ENCODE measurements around the gene VTI1A.
"Not testable (repeated sequence)": the region's sequence is repeated elsewhere in the genome, so short reads cannot be mapped to it uniquely, and the experiment has no call there.

VTI1A gene

GRCh38 chr10:112509558-112510291 is 62.7 kb downstream of the VTI1A start:
- DNase-seq, result no peak

DNA sequence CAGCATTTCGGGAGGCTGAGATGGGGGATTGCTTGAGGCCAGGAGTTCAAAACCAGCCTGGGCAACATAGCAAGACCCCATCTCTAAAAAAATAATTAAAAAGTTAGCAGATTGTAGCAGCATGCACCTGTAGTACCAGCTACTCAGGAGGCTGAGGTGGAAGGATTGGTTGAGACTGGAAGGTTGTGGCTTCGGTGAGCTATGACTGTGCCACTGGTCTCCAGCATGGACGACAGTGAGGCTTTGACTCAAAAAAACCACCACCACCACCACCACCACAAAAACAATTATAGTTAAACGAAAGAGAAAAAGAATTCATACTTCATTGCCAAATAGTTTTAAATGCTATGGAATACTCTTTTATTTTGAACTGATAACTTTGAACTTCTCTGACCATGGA is 63.4 kb downstream of the VTI1A start:
- no peak for DNase-seq

DNA sequence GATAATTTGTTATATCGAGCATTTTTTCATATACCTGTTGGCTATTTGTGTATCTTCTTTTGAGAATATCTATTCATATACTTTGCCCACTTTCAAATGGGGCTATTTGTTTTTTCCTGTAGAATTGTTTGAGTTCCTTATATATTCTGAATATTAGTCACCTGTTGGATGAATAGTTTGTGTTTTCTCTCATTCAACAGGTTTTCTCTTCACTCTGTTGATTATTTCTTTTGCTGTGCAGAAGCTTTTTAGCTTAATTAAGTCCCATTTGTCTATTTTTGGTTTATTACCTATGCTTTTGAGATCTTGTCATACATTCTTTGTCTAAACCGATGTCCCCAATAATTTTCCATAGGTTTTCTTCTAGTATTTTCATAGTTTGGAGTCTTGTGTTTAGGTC is 65.3 kb downstream of the VTI1A start:
- DNase-seq, result no peak

DNA sequence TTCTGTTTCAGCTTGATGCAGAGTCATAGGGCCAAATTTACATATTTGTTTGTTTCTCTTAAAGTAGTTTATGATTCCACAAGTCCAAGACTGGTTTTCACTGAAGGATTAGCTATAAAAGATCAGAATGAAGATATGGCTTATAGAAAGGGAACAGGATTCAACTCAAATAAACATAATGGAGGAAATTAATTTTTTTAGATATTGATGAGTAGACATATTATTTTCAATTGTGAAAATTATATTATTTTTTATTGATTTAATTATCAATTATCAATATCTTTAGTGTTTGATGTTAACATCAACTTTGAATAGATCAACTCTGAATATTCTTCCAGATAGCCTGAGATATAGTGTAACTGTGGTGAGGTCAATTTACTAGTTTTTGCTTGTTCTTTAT is 68.1 kb downstream of the VTI1A start:
- DNase-seq, result no peak

DNA sequence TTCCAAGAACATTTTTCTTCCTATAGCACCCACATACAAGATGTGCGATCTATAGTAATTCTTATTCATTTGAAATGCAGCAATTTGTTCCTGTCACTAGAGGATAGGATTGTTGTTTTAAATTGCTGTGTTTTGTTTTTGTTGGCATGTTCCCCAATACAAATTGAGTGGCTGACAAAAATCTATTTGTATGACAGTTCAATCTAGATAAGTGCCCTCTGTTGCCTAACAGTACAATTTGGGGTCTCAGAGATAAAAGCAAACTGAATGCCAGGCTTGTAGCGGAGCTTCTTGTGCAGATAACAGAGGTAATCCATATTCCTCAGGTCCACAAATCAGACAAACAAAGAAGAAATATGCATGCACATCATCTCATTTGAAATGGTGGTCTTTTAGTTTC is 68.8 kb downstream of the VTI1A start:
- no peak for DNase-seq

DNA sequence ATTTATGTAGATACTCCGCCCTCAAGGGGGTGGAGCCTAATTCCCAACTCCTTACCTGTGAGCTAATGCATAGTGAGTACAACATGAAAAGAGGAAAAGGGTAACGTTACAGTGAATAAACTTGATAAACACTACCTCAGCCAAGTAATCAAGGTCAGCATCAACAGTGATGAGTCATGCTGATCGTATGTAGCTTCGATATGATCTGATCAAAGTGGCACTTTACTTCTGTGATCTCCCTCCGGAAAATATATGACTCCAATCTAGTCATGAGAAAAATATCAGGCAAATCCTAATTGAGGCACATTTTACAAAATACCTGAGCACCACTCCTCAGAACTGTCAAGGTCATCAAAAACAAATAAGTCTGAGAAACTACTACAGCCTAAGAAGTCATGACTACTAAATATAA is 70.4 kb downstream of the VTI1A start:
- no peak for DNase-seq

DNA sequence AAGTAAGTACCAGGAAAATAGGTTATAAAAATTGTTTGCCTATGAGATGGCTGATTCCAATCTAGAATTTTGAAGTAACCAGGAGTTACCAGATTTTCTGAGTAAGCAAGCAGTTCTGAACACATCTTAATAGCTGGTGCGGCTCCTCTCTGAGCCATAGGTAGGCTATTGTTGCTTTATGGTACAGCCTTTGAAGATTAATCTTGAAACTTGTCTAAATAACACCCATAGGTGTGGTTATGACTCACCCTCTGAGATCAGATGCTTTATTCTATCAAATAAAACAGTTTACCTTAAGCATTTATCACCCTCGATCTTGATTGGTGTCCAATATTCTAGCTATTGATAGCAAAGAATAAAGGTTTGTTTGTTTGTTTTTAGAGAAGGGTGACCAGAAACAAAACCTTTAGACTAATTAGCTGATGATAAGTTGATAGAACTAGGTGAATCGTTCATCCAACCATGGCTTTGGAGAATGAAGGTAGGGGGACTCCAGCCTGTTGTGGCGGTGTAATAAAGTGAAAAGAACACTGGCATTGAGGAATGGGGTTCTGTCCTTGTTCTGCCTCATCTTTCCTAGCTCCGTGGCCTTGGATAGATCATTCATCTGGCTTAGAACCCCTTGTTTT is 72.2 kb downstream of the VTI1A start:
- DNase-seq, result no peak

DNA sequence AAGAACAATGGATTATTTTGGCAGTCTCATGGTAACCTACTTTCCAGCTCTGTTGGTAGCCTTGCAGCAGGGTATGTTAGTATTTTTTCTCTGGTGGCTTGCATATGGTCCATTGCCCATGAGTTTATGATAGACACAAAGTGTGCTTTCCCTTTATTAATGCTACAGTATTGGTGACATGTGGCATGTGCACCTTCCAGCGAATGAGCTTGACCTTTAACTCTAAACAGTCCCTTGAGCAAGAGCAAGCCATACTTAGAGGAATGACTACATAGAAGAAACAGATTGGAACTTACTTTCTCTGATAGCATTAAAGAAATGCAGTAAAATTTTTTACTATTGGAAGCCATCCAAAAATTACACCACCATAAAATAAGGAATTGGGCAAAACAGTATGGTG is 73.9 kb downstream of the VTI1A start:
- no peak for DNase-seq

DNA sequence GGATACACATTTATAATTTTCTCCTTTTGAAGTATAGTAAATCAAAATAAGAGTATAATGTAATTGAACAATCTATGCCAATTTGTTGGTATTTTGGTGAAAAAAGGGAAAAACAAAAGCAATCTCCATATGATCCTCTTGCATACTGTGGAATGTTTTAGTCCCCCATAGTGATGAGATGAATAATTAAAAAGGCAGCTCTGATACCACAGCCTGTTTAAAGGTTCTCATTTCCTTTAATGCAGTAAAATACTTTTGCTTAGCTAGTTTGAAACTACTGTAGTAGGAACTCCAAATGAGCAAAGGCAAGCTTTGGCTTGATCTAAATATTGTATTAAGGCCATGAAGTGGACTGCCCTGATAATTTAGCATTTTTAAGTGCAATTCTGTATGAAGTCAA is 77.6 kb downstream of the VTI1A start:
- DNase-seq, result no peak

DNA sequence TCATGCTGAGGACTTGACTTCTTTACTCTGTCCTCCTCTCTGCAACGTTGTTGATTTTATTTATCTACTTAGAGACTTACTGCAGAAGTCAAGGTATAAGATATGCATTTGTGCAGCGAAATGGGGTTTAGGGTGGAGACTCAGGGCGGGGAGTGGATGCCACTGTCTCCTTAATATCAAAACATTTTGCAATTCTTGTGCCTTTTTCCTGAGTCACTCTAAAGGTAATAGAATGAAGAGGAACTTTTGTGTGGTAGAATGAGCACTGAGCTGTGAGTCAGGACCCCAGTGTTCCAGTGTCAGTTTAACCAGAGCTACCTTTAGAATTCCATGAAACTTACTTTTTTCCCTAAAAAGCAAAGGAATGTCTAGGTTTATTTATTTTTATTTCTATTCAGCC is 78.2 kb downstream of the VTI1A start:
- no peak for DNase-seq

GRCh38 chr10:112526139-112526538 is 79.1 kb downstream of the VTI1A start:
- DNase-seq, result no peak

- no peak for DNase-seq
Measured at GRCh38 chr10:112526906-112527305, 79.9 kb downstream of the VTI1A start.

GRCh38 chr10:112528235-112528634 is 81.2 kb downstream of the VTI1A start:
- DNase-seq, result no peak

DNA sequence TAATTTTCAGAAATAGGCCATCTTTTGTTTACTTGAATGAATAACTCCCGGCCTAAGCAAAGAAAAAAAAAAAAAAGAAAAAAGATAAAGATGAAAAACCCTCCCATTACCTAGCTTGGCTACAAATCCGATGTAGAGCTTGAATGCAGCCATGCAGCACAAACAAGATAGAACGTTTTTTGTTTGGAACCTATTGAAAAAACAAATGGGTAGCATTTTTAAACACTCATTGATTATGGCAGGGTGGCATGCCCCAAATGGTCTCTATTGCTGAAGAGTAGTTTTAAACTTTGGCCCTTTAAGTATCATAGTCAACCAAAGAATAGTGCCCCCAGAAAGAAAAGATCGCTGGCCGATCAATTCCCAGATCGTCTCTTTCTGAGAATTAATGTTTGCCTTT is 84.4 kb downstream of the VTI1A start:
- DNase-seq, result no peak

- no peak for DNase-seq
Measured at GRCh38 chr10:112532189-112532588, 85.2 kb downstream of the VTI1A start.

- no peak for DNase-seq
Measured at GRCh38 chr10:112532956-112533355, 85.9 kb downstream of the VTI1A start.

DNA sequence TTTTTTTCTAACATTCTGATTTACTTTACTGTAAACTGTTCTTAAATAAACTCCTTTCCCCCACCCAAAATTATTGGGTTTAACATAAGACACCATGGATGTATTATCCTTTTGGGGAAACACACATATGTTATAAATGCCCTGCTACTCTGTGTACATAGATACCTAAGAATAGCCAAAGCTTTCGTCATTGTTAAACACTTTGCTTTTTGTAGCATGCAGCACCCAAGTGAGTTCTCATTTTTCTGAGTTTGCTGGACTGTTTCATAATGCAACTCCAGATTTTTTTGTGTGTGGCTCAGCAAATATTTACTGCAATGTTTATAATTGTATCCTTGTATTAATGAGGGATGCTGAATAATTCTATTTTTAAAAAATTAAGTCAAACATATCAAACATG is 86.9 kb downstream of the VTI1A start:
- DNase-seq, result no peak

- DNase-seq, result no peak
Measured at GRCh38 chr10:112535531-112535951, 88.5 kb downstream of the VTI1A start.

DNA sequence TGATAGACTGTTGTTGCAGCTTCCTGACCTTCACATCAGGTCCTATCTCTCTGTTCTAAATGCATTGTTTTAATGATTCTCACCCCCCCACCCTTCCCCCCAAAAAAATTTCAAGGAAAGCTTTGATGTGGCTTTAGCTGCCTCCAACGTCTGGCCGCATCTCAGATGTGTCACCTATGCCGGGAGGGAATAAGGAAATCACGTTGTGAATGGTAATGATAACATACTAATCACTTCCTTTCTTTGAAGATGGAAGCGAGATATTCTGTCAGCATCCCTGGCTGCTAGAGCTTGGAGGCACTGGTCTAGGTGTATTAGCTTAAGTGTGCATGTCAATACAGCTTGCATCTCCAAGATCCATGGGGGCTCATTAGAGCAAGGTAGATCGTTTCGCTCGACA is 89.6 kb downstream of the VTI1A start:
- no peak for DNase-seq

- no peak for DNase-seq
Measured at GRCh38 chr10:112538168-112538567, 91.2 kb downstream of the VTI1A start.

- DNase-seq, result no peak
Measured at GRCh38 chr10:112539340-112539739, 92.3 kb downstream of the VTI1A start.

DNA sequence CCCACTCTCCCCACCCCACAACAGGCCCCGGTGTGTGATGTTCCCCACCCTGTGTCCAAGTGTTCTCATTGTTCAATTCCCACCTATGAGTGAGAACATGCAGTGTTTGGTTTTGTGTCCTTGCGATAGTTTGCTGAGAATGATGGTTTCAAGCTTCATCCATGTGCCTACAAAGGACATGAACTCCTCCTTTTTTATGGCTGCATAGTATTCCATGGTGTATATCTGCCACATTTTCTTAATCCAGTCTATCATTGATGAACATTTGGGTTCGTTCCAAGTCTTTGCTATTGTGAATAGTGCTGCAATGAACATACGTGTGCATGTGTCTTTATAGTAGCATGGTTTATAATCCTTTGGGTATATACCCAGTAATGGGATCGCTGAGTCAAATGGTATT is 95.8 kb downstream of the VTI1A start:
- DNase-seq, result not testable (repeated sequence)

DNA sequence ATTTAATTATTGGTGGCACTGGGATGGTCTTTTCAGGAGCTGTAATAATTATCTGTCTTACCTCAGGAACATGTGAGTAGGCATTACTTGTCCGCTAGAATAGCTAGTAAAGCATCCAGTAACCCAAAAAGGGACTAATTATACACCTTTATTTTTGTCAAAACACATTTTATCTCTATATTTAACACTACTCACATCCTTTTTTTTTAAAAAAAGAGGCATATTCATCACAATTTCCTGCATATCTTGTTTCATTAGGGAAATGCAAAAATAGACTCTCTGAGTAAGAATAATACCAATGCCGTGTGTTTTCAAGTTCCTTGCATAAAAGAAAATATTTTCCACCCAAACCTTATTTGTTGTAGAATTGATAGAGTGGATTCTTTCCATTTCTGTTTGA is 99.5 kb downstream of the VTI1A start:
- no peak for DNase-seq

- no peak for DNase-seq
Measured at GRCh38 chr10:112548535-112549276, 101.7 kb downstream of the VTI1A start.
